ENCODE data around the gene PYURF.

Gene PYURF

GRCh38 chr4:88511236-88511635 lies 12.3 kb downstream of the PYURF start:
- no peak for DNase-seq (ENCODE audit: low spot score)

DNA sequence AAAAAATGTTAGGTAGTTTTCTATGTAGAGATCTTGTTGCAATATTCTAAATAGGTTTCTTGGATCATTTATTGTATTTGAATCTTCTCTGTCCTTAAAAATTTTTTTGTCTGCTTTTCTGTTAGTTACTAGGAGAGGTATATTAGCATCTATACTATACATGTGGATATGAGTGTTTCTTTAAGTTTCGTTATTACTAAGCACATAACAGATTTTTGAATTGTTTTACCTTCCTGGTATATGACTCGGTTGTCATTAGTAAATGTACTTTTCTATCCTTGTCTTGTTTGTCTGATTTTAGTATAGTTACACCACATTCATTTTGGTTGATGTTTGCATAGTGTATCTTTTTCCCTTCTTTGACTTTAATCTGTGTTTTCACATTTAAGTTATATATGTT lies 20.2 kb downstream of the PYURF start:
- no peak for DNase-seq (ENCODE audit: low spot score)

GRCh38 chr4:88497859-88498409 lies 25.6 kb downstream of the PYURF start:
- no peak for DNase-seq (ENCODE audit: low spot score)

- no peak for DNase-seq (ENCODE audit: low spot score)
Measured at GRCh38 chr4:88489100-88489761, 34.3 kb downstream of the PYURF start.

GRCh38 chr4:88481537-88481936 lies 42.0 kb downstream of the PYURF start:
- DNase-seq (ENCODE audit: low spot score): no peak

- DNase-seq (ENCODE audit: low spot score): no peak
Measured at GRCh38 chr4:88478247-88478646, 45.3 kb downstream of the PYURF start.

- DNase-seq (ENCODE audit: low spot score): no peak
Measured at GRCh38 chr4:88477229-88477860, 46.2 kb downstream of the PYURF start.
